Subcutaneous adipose tissue (tissue), 4 donors: Measurements from ENCODE around the gene RAB29. TPM values are rescaled to one million over a fixed set of nuclear protein-coding genes. Genes with fewer than 3 reads are reported as not detected.

Experiments
- CTCF ChIP-seq: fragments of 450-650 bp; IDR thresholded peaks from one replicate; pipeline ENCODE4 v1.5.1; 2016; ENCODE audit warnings: low read depth, mild to moderate bottlenecking, control low read depth, antibody characterized with exemption, moderate library complexity
- total RNA-seq, 4 donors: library from RNA; depleted of rRNA; stranded (reverse); fragments of >200 nt; gene quantifications; one replicate each; pipeline ENCODE4 v1.1.0, GENCODE V29; 2016

Gene RAB29
- total RNA-seq, 4 donors from 2014 or later = 22.8 to 30.6 (median 24.9) TPM

DNA sequence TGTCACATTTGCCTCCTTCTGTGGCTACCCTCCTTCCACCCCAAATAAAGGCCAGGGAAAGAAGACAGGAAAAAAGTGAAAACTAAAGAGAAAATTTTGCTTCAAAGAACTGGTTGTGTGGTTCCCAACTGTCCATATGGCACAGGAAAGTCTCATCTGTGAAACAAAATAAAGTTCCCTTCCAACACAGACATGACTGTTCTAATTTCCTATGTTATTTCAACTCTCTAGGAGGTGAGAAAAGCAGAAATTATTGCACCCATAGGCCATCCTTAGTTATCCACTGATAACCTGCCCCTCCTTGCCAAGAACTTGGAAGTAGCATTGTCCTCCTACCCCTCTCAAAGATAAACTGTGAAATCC is 8.1 kb upstream of the RAB29 start:
- TF ChIP-seq CTCF = no peak

DNA sequence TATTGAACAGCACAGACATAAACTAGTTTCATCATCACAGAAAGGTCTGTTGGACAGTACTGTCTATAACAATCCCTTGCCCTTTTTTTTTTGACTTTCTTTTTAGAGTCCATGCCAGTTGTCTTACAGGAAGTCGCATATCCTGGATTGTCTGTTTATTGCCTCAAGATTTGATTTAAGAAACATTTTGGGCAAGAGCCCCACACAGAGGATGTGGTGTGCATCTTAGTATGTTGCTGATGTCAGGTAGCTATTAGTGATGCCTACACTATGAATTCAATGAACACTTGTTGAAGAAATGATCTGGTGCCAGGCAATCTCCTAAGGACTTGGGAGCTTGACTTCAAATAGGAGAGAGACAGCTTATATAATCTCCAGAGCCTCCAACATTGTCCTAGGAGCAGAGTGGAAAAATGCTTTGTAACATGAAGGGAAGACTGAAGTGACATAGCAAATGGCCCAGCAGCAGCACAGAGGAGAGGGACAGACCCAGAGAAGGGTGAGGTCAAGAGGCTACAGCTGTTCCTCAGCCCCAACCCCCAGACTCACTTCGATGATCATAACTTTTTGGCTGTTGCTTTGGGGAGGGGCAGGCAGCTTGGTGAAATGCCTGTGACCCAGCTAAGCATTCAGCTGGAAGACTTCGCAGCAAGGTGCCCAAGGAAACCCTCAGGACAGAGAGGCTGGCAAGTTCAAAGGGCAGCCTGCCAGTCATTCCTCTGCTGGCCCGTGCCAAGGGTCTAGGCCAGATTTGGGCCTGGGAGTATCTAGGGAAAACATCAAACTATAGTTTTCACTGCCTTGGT is 7.5 kb upstream of the RAB29 start:
- no peak for TF ChIP-seq CTCF

- TF ChIP-seq CTCF = no peak
Measured at GRCh38 chr1:205780335-205780734, 5.1 kb upstream of the RAB29 start.

GRCh38 chr1:205777994-205778393 is 2.7 kb upstream of the RAB29 start:
- TF ChIP-seq CTCF = no peak

GRCh38 chr1:205775717-205776056 is 405 bp upstream of the RAB29 start:
- no peak for TF ChIP-seq CTCF

DNA sequence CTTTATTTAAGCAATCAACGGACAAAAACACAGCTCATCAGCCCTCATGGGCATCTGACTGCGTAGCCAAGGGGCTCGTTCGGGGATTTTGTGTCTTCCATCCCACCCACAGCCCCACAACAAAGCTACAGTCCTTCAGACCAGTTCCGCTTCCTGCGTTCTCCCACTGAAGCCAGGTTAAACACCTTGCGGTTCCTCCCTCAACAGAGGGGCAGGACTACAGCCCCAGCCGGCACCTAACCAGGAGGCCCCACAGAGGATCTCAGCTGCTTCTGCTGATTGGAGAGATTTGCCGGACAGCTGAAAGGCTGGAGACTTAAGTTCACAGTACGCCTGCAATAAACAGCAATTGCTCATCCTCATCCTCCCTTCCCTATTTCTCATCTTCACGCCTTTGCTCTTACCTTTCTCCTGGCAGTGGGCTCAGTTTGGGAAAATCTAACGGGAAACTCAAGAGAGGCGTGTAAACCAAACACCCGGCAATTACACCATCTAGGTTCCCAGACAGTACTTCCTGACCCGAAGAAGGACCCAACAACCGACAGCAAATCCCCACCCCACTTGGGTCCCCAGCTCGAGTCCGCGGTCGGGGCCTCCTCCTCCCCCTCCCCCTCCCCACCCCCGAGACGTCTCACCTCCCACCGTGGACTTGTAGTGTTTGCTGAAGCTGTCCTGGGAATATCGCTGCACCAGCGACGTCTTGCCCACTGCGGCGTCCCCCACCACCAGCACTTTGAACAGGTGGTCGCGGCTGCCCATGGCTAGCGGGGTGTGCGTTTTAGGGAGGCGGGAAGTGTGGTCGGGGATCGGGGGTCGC is 876 bp downstream of the RAB29 start:
- TF ChIP-seq CTCF = no peak

DNA sequence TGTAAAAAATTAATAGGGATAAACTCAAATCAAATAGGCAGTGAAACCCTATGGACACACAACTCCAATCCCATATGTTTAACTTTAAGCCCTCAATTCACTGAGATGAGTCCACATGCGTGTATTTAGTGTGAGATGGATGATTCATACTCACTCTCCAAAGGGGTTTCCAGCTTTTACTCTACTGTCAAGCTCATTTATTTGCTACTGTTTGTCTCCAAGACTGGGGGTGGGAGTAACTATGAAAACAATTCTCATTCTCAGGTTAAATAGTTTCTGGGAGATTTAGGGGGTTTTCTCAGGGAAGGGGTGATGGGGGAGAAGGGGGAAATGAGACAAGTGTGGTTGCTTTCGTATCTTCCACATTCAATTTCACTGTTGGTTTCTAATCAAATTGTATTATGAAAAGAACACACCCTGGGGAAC is 2.7 kb downstream of the RAB29 start:
- TF ChIP-seq CTCF = no peak
